Upper lobe of left lung (tissue), 6 donors: Measurements from ENCODE around the gene CNDP2. TPM values are rescaled to one million over a fixed set of nuclear protein-coding genes. Genes with fewer than 3 reads are reported as not detected.

Source experiments
- ATAC-seq, 2 donors: fragments of 200-7000 bp; cut with Tn5 transposase; one replicate each; pipeline ENCODE4 v1.9.1; 2022; ENCODE audit warnings: mild to moderate bottlenecking in 2 of 2, moderate library complexity in 2 of 2; ENCODE audit not compliant: low FRiP score in 2 of 2
- DNase-seq, 2 donors: peaks; one replicate each; pipeline ENCODE4 v3.0.0-alpha.2; 2019 to 2020
- H3K27ac ChIP-seq, 4 donors: fragments of 200-600 bp; sonication (generic); one replicate each; pipeline ENCODE4 v1.5.1; 2016 to 2019
- H3K27me3 ChIP-seq, 4 donors: fragments of 200-600 bp; sonication (generic); one replicate each; pipeline ENCODE4 v1.5.1; 2017 to 2019
- H3K36me3 ChIP-seq, 4 donors: fragments of 200-600 bp; sonication (generic); one replicate each; pipeline ENCODE4 v1.5.1; 2016 to 2019
- H3K4me1 ChIP-seq, 4 donors: fragments of 200-600 bp; sonication (generic); one replicate each; pipeline ENCODE4 v1.5.1; 2018 to 2019
- H3K4me3 ChIP-seq, 4 donors: fragments of 200-600 bp; sonication (generic); one replicate each; pipeline ENCODE4 v1.5.1; 2017 to 2019; ENCODE audit warnings: mild to moderate bottlenecking in 2 of 4, moderate library complexity in 1 of 4
- H3K9me3 ChIP-seq, 4 donors: fragments of 200-600 bp; sonication (generic); one replicate each; pipeline ENCODE4 v1.5.1; 2018 to 2019
- CTCF ChIP-seq, 6 experiments: fragments of 450-650 bp in 4 of 6; fragments of 200-600 bp in 2 of 6; sonication (generic) in 2 of 6; IDR thresholded peaks; one replicate each; pipeline ENCODE4 v1.5.1; 2016 to 2019; ENCODE audit warnings: antibody characterized with exemption in 6 of 6
- EP300 ChIP-seq, 4 donors: sonication (generic); formaldehyde crosslinking; IDR thresholded peaks; one replicate each; pipeline ENCODE4 v1.5.1; 2017; ENCODE audit warnings: antibody characterized with exemption in 4 of 4, control low read depth in 2 of 4
- POLR2A ChIP-seq, 4 donors: fragments of 450-650 bp; IDR thresholded peaks; one replicate each; pipeline ENCODE4 v1.5.1; 2016 to 2017; ENCODE audit warnings: antibody characterized with exemption in 4 of 4, mild to moderate bottlenecking in 2 of 4
- POLR2AphosphoS5 ChIP-seq, 2 donors: sonication (generic); formaldehyde crosslinking; IDR thresholded peaks; one replicate each; pipeline ENCODE4 v1.5.1; 2017; ENCODE audit warnings: antibody characterized with exemption in 2 of 2
- WGBS, 2 donors: methylation state at CpG; one replicate each; pipeline ENCODE4 v1.1.5; 2017 to 2018; 5-methylcytosine and 5-hydroxymethylcytosine counted together
- total RNA-seq, 6 donors: library from RNA; depleted of rRNA in 4 of 6; stranded (reverse); fragments of >200 nt in 4 of 6; gene quantifications; one replicate each; pipeline versions ENCODE4 v1.1.0 to v1.2.1, GENCODE V29; 2016 to 2021
- donor health status: DM: no; HTN: no; CAD: no; lungs with moderate emphysema.
- donor health status: DM: no; HTN: yes; CAD: no; lungs with severe emphysema.

The CNDP2 gene
- total RNA-seq, 6 donors from 2014 or later, result 147 to 279 (median 196) TPM

DNA sequence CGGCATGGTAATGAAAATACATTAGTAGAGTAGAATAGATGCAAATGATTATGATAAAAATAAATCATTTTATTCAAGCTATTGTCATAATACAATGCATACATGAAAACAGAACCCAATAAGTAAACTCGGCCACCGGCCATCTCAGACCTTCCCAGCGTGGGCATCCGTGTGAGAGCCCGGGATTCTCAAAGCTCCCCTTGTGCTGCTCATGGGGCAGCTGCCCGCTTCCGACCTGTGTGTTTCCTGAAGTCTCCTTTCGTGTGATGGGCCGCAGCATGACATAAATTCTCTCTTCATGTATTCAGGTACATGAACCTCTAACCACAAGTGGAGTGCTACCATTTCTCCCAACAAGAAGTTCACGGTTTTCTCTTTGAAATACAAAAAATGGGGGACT is 13.5 kb upstream of the CNDP2 start:
- H3K27me3 ChIP-seq, result no peaks in the 10 kb centered on the region
- no peak for DNase-seq
- WGBS, 2 donors, result 85 to 88% methylated on average over 11 of the region's 11 CpGs
- H3K9me3 ChIP-seq, result no peaks in the 10 kb centered on the region
- H3K4me3 ChIP-seq, result no peak overlapping the region
- ATAC-seq, result no peak
- H3K4me1 ChIP-seq, result peaks cover 0 to 12% (median 2%) of the 10 kb centered on the region in 4 donors
- no peak for TF ChIP-seq CTCF (IDR thresholded peaks at IDR 0.05)
- H3K27ac ChIP-seq, result no peak overlapping the region
- H3K36me3 ChIP-seq, result no peaks in the 10 kb centered on the region

- Histone ChIP-seq H3K9me3 (no peaks in the 10 kb centered on the region), H3K27ac (no peak overlapping the region), H3K4me3 (no peak overlapping the region), H3K4me1 (no peaks in the 10 kb centered on the region), H3K36me3 (no peaks in the 10 kb centered on the region), H3K27me3 (no peaks in the 10 kb centered on the region)
- TF ChIP-seq EP300 (IDR thresholded peaks at IDR 0.05) (no peak), CTCF (IDR thresholded peaks at IDR 0.05) (no peak), POLR2AphosphoS5 (IDR thresholded peaks at IDR 0.05) (no peak), POLR2A (IDR thresholded peaks at IDR 0.05) (no peak)
- ATAC-seq, result peak in 1 of 2 donors; percentile 53
- WGBS, 2 donors, result 81 to 83% methylated on average over 6 to 15 of the region's 15 CpGs
- peak in 1 of 2 donors; percentile 63 for DNase-seq
Observed at GRCh38 chr18:74486119-74486849, 9.9 kb upstream of the CNDP2 start.

DNA sequence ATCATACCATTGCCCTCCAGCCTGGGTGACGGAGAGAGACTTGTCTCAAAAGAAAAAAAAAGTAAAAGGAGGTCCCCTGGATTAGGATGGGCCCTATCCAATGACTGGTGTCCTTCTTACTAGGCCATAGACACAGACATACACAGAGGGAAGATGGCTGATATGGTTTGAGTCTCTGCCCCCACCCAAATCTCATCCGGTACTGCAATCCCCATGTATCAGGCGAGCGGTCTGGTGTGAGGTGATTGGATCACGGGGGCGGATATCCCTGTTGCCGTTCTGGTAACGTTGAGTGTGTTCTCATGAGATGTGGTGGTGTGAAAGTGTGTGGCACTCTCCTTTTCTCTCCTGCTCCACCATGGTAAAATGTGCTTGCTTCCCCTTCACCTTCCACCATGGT is 7.8 kb upstream of the CNDP2 start:
- TF ChIP-seq POLR2AphosphoS5 (IDR thresholded peaks at IDR 0.05) (no peak), EP300 (IDR thresholded peaks at IDR 0.05) (no peak), CTCF (IDR thresholded peaks at IDR 0.05) (no peak), POLR2A (IDR thresholded peaks at IDR 0.05) (no peak)
- no peak for ATAC-seq
- no peaks in the 10 kb centered on the region for H3K36me3 ChIP-seq
- no peak overlapping the region for H3K4me3 ChIP-seq
- H3K27ac ChIP-seq, result no peak overlapping the region
- no peaks in the 10 kb centered on the region for H3K9me3 ChIP-seq
- 95 to 98% methylated on average over 8 of the region's 8 CpGs for WGBS, 2 donors
- DNase-seq, result no peak
- H3K4me1 ChIP-seq, result no peaks in the 10 kb centered on the region
- no peaks in the 10 kb centered on the region for H3K27me3 ChIP-seq

- WGBS, 2 donors, result 94 to 96% methylated on average over 8 of the region's 8 CpGs
- Histone ChIP-seq H3K9me3 (no peaks in the 10 kb centered on the region), H3K27ac (no peak overlapping the region), H3K27me3 (no peaks in the 10 kb centered on the region), H3K36me3 (no peaks in the 10 kb centered on the region), H3K4me3 (no peak overlapping the region), H3K4me1 (no peaks in the 10 kb centered on the region)
- ATAC-seq (no peak), DNase-seq (no peak)
- TF ChIP-seq CTCF (IDR thresholded peaks at IDR 0.05) (no peak), EP300 (IDR thresholded peaks at IDR 0.05) (no peak), POLR2AphosphoS5 (IDR thresholded peaks at IDR 0.05) (no peak), POLR2A (IDR thresholded peaks at IDR 0.05) (no peak)
Observed at GRCh38 chr18:74488864-74489263, 7.3 kb upstream of the CNDP2 start.

- Histone ChIP-seq H3K4me3 (no peak overlapping the region), H3K27me3 (no peaks in the 10 kb centered on the region), H3K27ac (no peak overlapping the region), H3K36me3 (no peaks in the 10 kb centered on the region), H3K9me3 (no peaks in the 10 kb centered on the region), H3K4me1 (no peaks in the 10 kb centered on the region)
- no peak for DNase-seq
- WGBS, 2 donors, result 30 to 41% methylated on average over 7 of the region's 7 CpGs
- no peak for TF ChIP-seq POLR2AphosphoS5 (IDR thresholded peaks at IDR 0.05)
- no peak for TF ChIP-seq POLR2A (IDR thresholded peaks at IDR 0.05)
- no peak for TF ChIP-seq CTCF (IDR thresholded peaks at IDR 0.05)
- TF ChIP-seq EP300 (IDR thresholded peaks at IDR 0.05), result no peak
- peak in 1 of 2 donors; percentile 17 for ATAC-seq
Observed at GRCh38 chr18:74489676-74490075, 6.5 kb upstream of the CNDP2 start.
